GM12873 (cell line): ENCODE data around the gene TANGO2.

ENCODE experiments used
- CTCF ChIP-seq: IDR thresholded peaks from 2 replicates; pipeline ENCODE4 v1.5.1; 2012; ENCODE audit warnings: low read depth, mild to moderate bottlenecking, moderate library complexity, low read length, control low read depth; ENCODE audit not compliant: insufficient read depth; ENCODE audit errors: missing control alignments

The TANGO2 gene

GRCh38 chr22:20029550-20030225, 8.8 kb downstream of the TANGO2 start:
- TF ChIP-seq CTCF, result no peak

DNA sequence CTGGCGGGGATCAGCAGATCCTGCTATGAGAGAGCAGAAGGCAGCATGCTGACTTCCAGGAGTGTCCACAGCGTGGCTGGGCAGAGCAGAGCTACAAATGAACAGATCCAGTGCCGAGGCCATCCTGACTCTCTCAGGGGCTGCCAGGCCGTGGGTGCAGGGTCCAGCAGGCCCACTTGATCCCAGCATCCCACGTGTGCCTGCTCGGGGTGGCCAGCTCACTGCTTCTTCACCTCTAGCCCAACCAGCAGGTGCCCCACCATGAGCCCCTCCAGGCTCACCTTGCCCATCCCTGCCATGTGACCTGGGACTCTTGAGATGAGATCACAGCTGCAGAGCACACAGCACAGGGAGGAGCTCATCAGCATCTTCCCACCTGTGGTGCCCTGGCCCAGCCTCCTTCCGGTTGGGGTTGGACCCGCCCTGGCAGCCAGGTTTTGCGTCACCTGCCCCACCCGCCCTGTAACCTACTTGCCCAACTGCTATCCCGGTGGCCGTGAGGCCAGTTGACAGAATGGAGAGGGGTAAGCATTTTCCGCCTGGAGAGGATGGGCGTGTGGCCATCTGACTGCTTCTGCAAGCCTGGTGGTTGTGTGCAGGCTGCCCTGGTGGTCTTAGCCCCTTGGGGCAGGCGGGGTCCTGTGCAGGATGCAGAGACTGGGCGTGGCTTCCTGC, 11.0 kb downstream of the TANGO2 start:
- TF ChIP-seq CTCF, result no peak

DNA sequence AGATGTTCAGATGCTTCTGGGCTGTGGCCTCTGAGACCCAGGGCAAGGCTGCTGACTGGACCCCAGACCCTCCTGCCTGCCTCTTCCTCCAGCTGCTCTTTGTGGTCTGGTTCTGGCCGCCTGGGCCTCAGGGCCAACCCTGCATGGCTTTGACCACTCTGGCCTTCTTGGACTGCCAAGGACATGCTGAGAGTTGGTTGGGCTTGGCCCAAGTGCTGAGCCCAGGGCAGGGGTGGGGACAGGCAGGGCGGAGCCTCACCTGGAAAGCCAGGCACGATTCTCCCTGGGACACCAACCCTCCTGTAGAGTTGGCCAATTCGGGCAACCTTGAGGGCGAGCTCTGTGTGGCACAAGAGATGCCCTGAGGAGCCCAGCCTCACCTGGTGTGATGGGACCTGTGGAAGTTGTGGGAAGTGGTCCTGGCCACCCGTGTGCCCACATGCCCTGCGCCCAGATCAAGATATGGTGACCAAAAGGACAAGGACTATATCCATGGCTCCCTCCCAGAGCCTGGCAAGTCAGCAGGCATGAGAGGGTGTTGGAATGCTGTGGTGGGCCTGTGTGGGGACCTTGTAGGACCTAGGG, 11.6 kb downstream of the TANGO2 start:
- TF ChIP-seq CTCF, result no peak

GRCh38 chr22:20033045-20033706, 12.3 kb downstream of the TANGO2 start:
- TF ChIP-seq CTCF, result no peak

DNA sequence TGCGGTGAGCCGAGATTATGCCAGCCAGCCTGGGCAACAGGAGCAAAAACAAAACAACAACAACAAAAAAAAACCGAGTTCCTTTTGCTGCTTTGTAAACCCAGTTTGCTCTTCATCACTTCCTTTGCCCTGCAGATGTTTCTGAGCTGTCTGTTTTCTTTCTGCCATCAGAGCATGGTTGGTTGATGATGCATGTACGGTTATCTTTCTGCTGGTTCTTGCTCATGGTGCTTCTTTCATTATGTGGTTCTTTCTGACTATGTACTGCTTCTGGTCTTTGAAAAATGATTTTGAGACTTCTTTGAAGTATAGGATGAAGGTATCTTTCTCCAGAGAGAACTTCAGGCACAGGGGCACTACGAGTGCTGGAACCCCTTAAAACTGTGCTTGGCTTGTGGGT, 13.2 kb downstream of the TANGO2 start:
- no peak for TF ChIP-seq CTCF

- TF ChIP-seq CTCF, result no peak
Observed at GRCh38 chr22:20035375-20036083, 14.6 kb downstream of the TANGO2 start.
